ENCODE data around the gene PREX1.

- no peak for TF ChIP-seq POLR2A (IDR thresholded peaks at IDR 0.05)
- no peak for TF ChIP-seq CTCF (IDR thresholded peaks at IDR 0.05)
These were observed 110.6 kb downstream of the PREX1 start for GRCh38 chr20:48717095-48717672.
